ENCODE data around the gene DEPP1.

Gene DEPP1

GRCh38 chr10:44993226-44993921 lies 14.8 kb upstream of the DEPP1 start:
- DNase-seq: no peak

DNA sequence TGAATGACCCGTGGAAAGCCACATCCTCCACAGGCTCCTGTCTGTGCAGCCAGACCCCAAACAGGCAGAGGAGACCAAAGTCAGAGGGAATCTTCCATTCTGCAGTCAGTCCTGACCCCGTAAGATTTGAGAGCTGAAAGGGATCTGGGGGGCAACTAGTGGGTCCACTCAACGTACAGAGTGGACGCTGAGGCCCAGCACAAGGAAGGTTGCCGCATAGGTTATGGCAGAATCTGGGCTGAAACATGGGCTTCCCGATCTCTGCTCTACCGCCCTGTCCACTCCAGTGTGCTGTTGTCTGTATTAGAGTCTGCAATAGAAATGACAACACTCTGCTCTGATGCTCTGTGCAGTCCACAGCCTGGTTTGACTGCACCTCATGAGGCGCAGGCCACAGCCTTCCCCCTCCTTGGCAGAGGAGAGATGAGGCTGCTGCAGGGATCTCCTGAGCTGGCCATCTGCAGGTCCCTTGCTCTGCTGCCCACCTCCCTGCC lies 14.2 kb upstream of the DEPP1 start:
- no peak for DNase-seq

- no peak for DNase-seq
These were observed 13.6 kb upstream of the DEPP1 start for GRCh38 chr10:44992070-44992731.

GRCh38 chr10:44991571-44991970 lies 13.0 kb upstream of the DEPP1 start:
- DNase-seq: no peak

DNA sequence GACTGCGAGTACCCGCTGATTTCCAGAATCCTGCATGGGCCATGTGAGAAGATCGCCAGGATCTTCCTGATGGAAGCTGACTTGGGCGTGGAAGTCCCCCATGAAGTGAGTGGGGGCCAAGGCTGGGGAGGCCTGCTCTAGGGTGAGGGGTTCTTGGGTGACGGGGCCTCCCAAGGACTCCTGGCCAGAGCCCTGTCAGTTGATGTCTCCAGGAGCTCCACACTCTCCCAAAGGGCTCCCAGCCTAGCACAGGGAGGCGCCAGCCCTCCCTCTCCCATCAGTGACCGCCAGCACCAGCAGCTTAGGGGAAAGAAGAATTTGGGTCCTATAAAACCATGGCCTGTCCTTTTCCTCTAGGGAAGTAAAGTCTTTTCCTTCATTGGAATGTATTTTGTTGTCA lies 12.4 kb upstream of the DEPP1 start:
- DNase-seq: no peak

DNA sequence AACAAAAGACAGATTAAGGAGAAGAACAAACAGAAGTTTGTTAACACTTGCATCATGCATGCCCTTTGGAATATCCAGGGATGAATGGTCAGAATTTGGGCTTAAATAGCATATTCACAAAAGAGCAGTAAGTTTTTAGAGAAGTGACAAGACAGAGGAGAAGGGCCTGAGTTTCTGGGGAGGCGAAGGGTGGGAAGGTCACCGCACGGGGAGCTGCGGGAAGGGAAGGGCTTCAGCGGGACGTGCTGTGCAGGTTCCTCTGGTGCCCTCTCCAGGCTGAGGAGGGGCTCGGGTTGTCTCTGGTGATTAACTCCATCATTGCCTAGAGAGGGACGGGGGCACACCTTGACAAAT lies 11.7 kb upstream of the DEPP1 start:
- no peak for DNase-seq

DNA sequence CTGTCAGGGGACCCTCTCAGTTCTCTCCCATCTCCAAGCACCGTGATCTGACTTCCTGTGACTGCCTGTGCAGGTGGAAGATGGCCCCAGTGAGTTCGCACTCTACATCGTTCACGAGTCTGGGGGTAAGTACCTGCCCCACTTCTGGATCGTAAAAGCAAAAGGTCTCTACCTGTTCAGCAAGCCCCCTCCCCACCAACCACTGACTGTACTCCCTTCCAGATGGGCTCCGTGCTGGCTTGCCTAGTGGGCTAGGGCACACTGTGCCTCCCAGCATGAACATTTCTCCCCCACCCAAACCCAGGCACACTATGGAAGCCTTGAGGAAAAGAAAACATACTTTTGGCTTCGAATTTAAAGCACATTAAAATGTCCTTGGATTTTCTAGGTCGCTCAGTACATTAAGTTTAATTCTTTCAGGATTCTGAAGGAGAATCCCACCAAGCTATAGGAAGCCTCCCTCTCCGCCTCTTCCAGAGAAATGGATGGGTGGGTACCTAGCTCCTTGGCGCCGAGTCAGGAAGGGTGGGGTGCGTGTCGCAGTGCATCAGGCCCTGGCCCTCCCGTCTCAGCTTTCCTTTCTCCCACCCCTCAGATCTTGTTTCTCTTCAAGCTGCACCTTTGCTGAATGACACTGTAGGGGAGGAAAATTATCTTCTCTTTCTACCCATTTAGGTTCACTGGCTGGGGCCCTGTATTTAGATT lies 11.1 kb upstream of the DEPP1 start:
- no peak for DNase-seq

GRCh38 chr10:44988957-44989585 lies 10.5 kb upstream of the DEPP1 start:
- no peak for DNase-seq

- DNase-seq: no peak
These were observed 8.1 kb upstream of the DEPP1 start for GRCh38 chr10:44986670-44987069.

DNA sequence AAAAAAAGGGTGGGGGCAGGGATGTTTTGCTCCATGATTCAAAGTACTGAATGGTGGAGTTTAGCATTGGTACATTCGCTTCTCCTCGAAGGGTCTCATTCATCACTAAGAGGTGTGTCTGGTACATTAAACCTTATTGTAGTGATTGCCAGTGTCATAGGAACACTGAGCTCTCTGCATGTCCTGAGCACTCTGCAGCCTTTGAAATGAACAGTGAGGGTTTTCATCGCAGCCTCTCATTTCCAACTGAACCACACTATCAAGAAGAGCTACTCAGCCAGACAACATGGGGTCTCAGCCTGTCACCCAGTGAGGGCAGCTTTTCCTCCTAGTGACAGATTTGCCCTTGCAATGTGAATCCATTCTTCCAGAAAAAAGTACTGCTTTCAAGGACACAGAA lies 7.6 kb upstream of the DEPP1 start:
- no peak for DNase-seq

DNA sequence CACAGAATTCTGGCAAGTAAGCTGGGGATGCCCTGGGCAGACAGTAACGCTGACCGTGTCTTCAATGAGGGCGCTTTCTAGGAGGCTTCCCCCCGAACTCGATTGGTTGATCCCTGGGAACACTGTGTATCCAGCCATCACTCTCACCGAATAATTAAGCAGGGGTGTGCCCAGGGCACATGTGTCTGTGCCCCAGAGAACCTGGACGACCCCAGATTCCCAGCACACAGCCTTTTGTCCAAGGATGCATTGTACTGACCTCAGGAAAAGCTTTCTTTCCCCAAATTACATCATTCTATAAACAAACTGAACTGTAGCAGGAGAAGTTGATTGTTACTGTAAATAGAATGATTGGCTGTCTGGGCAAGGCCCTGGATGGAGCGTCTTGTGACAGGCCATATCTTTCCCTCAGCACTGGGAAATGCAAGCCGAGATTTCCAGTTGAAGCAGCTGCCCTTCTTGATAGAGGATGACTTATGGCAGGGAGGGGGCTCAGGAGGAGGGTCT lies 6.6 kb upstream of the DEPP1 start:
- no peak for DNase-seq

- no peak for DNase-seq
These were observed 6.1 kb upstream of the DEPP1 start for GRCh38 chr10:44984671-44985101.

- no peak for DNase-seq
These were observed 5.3 kb upstream of the DEPP1 start for GRCh38 chr10:44983895-44984278.

DNA sequence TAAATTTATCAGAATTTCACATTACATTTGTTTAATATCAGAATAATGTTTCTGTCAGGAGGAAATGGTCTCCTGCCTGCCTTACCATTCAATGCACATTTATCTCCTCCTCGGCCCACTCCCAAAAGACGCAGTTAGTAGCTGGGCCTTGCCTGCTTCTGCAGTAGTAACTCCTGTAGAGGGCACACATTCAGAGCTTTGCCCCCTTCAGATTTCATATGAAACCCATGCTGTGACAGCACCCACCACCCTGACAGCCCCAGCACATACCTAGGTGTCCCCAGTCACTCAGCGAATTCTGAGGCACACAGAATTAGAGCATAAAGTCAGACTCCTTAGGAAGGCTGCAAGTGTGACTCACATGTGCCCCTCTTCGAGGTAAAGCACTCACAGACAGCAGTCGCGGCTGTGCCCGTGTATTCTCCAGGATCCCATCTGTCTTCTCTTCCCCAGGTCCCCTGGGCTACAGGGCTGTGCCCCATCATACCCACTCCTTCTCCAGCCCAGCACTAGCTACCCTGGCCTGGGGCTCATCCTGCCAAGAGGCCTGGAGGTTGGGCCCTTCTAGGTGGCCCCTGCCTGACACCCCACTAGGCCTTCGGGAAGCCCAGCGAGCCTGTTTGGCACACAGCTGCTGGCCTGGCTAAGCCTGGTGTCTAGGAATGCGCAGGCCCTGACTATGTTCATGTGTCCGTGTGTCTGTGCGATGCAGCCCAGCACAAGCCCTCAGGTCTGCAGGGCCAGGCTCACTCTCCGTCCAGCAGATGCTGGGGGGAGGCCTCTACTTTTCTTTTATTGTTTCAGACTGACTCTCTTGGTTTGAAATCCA lies 4.7 kb upstream of the DEPP1 start:
- DNase-seq: no peak

- no peak for DNase-seq
These were observed 3.9 kb upstream of the DEPP1 start for GRCh38 chr10:44982496-44982895.

GRCh38 chr10:44982114-44982460 lies 3.5 kb upstream of the DEPP1 start:
- DNase-seq: no peak

- no peak for DNase-seq
These were observed 2.8 kb upstream of the DEPP1 start for GRCh38 chr10:44981172-44982113.

DNA sequence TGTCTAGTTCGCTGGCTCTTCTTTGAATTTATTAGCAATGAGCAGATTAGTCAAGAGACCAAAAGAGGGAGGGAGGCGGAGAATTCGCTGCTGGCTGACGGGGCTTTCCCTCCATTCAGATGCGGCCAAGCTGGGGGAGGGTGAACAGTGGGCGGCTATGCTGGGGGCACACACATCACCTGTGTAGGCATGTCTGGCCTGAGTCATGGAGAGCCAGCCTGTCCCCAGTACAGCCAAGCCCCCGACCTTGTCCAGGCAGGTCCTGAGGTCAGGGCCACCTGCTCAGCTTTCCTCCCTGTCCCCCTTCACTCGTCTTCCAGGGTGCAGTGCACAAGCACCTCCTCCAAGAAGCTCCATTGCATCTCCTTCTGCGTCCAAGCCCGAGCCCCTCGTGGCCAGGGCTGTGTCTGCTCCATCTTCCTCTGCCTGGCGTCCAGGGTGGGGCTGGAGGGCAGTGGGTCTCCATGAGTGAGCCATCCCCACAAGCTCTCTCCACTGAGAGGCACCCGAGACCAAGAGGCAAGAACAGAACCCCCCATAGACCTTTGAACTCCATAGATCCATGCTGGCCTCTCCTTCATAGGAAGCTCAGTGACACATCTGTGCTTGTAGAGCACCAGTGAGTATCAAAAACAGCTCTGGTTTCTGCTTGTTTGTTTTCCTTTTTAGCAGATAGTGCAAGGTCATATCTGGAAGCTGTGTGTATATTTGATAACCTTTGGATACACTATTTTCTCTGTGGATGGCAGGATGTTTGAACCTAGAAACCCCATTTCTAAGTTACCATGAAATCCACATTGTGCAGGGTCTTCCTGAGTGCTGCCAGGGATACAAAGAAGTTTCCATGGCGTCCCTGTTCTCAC lies 1.9 kb upstream of the DEPP1 start:
- DNase-seq: no peak

GRCh38 chr10:44979281-44980191 lies 927 bp upstream of the DEPP1 start:
- DNase-seq: no peak

Data from activated CD4-positive, alpha-beta T cell treated with anti-CD3 and anti-CD28 coated beads, Interleukin-10, Interleukin-2, amounts not matched to agents 100 ng/mL and 50 ng/mL, durations not matched to agents 16 hours and 8 hours (primary cell).